ENCODE data around the gene HAVCR1. TPM values are rescaled to one million over a fixed set of nuclear protein-coding genes. Genes with fewer than 3 reads are reported as not detected.
A peak's percentile ranks its signal among the peaks of the same experiment; 100 is the strongest.
"Not testable (repeated sequence)": the region's sequence is repeated elsewhere in the genome, so short reads cannot be mapped to it uniquely, and the experiment has no call there.

HAVCR1 gene
- total RNA-seq, 3 donors from 2014 or later (not counting 1 experiment from before 2014, with no cell fraction given), result 7.2 to 14.6 (median 10.9) TPM

GRCh38 chr5:157022024-157022423, 36.9 kb downstream of the HAVCR1 start:
- H3K9me3 Mint-ChIP-seq, result peaks cover 2 to 3% of the 10 kb centered on the region in 2 donors
- WGBS (ENCODE audit: insufficient coverage), result 100% methylated on average over 2 of the region's 2 CpGs
- H3K9me3 ChIP-seq (ENCODE audit: control insufficient read depth, insufficient read depth, low read length), result no peaks in the 10 kb centered on the region
- no peak for TF ChIP-seq CTCF (IDR thresholded peaks at IDR 0.05)
- no peaks in the 10 kb centered on the region for H3K27me3 ChIP-seq (ENCODE audit: control insufficient read depth, insufficient read depth, low read length)
- intact Hi-C loops (cut with micrococcal nuclease), result no loop called here
- ATAC-seq (no peak), DNase-seq (no peak)
- no peaks in the 10 kb centered on the region for H3K36me3 ChIP-seq (ENCODE audit: control insufficient read depth, insufficient read depth, low read length)
- peaks cover 8% of the 10 kb centered on the region for H3K36me3 Mint-ChIP-seq
- H3K27ac ChIP-seq (ENCODE audit: low read length), result no peak overlapping the region
- H3K27ac Mint-ChIP-seq, result peak overlapping the region; percentile 46 to 90
- no peaks in the 10 kb centered on the region for H3K27me3 Mint-ChIP-seq (ENCODE audit: low read depth in 2 of 2)
- H3K4me1 Mint-ChIP-seq, result peaks cover 61 to 68% of the 10 kb centered on the region in 2 donors
- peak overlapping the region; percentile 3 for H3K4me3 Mint-ChIP-seq
- no peak overlapping the region for H3K4me3 ChIP-seq (ENCODE audit: low read length)
- peaks cover 51% of the 10 kb centered on the region for H3K4me1 ChIP-seq (ENCODE audit: control insufficient read depth, insufficient read depth, low read length)

- TF ChIP-seq CTCF (IDR thresholded peaks at IDR 0.05), result no peak
- H3K27ac Mint-ChIP-seq, result peak overlapping the region; percentile 10 to 11
- Histone ChIP-seq H3K27me3 (ENCODE audit: control insufficient read depth, insufficient read depth, low read length) (no peaks in the 10 kb centered on the region), H3K36me3 (ENCODE audit: control insufficient read depth, insufficient read depth, low read length) (no peaks in the 10 kb centered on the region), H3K9me3 (ENCODE audit: control insufficient read depth, insufficient read depth, low read length) (no peaks in the 10 kb centered on the region), H3K27ac (ENCODE audit: low read length) (no peak overlapping the region), H3K4me1 (ENCODE audit: control insufficient read depth, insufficient read depth, low read length) (peaks cover 43% of the 10 kb centered on the region), H3K4me3 (ENCODE audit: low read length) (no peak overlapping the region)
- intact Hi-C loops (cut with micrococcal nuclease), result loop anchor here (1.0 kb wide), 1 partner anchor 11 kb away; no protein-coding TSS in a partner anchor
- H3K36me3 Mint-ChIP-seq, result peaks cover 8% of the 10 kb centered on the region
- H3K4me1 Mint-ChIP-seq, result peaks cover 48 to 56% of the 10 kb centered on the region in 2 donors
- no peak for ATAC-seq
- WGBS (ENCODE audit: insufficient coverage), result 97% methylated on average over 4 of the region's 4 CpGs
- no peaks in the 10 kb centered on the region for H3K27me3 Mint-ChIP-seq (ENCODE audit: low read depth in 2 of 2)
- no peak for DNase-seq
- no peak overlapping the region for H3K4me3 Mint-ChIP-seq
- H3K9me3 Mint-ChIP-seq, result peaks cover 2 to 3% of the 10 kb centered on the region in 2 donors
Observed at GRCh38 chr5:157020511-157021222, 38.2 kb downstream of the HAVCR1 start.

- peak; percentile 54 to 65 (median 61) for ATAC-seq
- H3K27me3 ChIP-seq (ENCODE audit: control insufficient read depth, insufficient read depth, low read length), result no peaks in the 10 kb centered on the region
- no peak overlapping the region for H3K27ac ChIP-seq (ENCODE audit: low read length)
- Mint-ChIP-seq H3K4me3 (peak overlapping the region; percentile 38), H3K36me3 (peaks cover 8% of the 10 kb centered on the region), H3K9me3 (peaks cover 0 to under 1% of the 10 kb centered on the region in 2 donors), H3K27me3 (ENCODE audit: low read depth in 2 of 2) (no peaks in the 10 kb centered on the region), H3K27ac (peak overlapping the region; percentile 10 to 11), H3K4me1 (peaks cover 41 to 49% of the 10 kb centered on the region in 2 donors)
- H3K4me3 ChIP-seq (ENCODE audit: low read length), result no peak overlapping the region
- H3K4me1 ChIP-seq (ENCODE audit: control insufficient read depth, insufficient read depth, low read length), result peaks cover 36% of the 10 kb centered on the region
- intact Hi-C loops (cut with micrococcal nuclease), result loop anchor here (1.0 kb wide), 1 partner anchor 11 kb away; no protein-coding TSS in a partner anchor
- H3K9me3 ChIP-seq (ENCODE audit: control insufficient read depth, insufficient read depth, low read length), result no peaks in the 10 kb centered on the region
- no peak for TF ChIP-seq CTCF (IDR thresholded peaks at IDR 0.05)
- H3K36me3 ChIP-seq (ENCODE audit: control insufficient read depth, insufficient read depth, low read length), result no peaks in the 10 kb centered on the region
- DNase-seq, result no peak
Observed at GRCh38 chr5:157020002-157020401, 38.9 kb downstream of the HAVCR1 start.

GRCh38 chr5:157014143-157014542, 44.8 kb downstream of the HAVCR1 start:
- H3K36me3 ChIP-seq (ENCODE audit: control insufficient read depth, insufficient read depth, low read length); H3K36me3 Mint-ChIP-seq; H3K4me3 Mint-ChIP-seq; H3K27me3 ChIP-seq (ENCODE audit: control insufficient read depth, insufficient read depth, low read length); H3K9me3 Mint-ChIP-seq; H3K27ac ChIP-seq (ENCODE audit: low read length); H3K27ac Mint-ChIP-seq; DNase-seq; ATAC-seq; H3K4me3 ChIP-seq (ENCODE audit: low read length); H3K4me1 Mint-ChIP-seq; H3K4me1 ChIP-seq (ENCODE audit: control insufficient read depth, insufficient read depth, low read length); H3K9me3 ChIP-seq (ENCODE audit: control insufficient read depth, insufficient read depth, low read length); H3K27me3 Mint-ChIP-seq (ENCODE audit: low read depth in 2 of 2); intact Hi-C loops (cut with micrococcal nuclease): not testable (repeated sequence)
- 87% methylated on average over 10 of the region's 28 CpGs for WGBS (ENCODE audit: insufficient coverage)
